Islet precursor cell (in vitro differentiated cells): ENCODE data around the gene RASSF6.
"Not testable (repeated sequence)": the region's sequence is repeated elsewhere in the genome, so short reads cannot be mapped to it uniquely, and the experiment has no call there.

Experiments
- DNase-seq: peaks from one replicate; pipeline ENCODE4 v3.0.0-alpha.2; 2018

Gene RASSF6, protein sequence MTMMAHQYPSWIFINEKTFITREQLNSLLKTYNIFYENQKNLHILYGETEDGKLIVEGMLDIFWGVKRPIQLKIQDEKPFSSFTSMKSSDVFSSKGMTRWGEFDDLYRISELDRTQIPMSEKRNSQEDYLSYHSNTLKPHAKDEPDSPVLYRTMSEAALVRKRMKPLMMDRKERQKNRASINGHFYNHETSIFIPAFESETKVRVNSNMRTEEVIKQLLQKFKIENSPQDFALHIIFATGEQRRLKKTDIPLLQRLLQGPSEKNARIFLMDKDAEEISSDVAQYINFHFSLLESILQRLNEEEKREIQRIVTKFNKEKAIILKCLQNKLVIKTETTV

DNA sequence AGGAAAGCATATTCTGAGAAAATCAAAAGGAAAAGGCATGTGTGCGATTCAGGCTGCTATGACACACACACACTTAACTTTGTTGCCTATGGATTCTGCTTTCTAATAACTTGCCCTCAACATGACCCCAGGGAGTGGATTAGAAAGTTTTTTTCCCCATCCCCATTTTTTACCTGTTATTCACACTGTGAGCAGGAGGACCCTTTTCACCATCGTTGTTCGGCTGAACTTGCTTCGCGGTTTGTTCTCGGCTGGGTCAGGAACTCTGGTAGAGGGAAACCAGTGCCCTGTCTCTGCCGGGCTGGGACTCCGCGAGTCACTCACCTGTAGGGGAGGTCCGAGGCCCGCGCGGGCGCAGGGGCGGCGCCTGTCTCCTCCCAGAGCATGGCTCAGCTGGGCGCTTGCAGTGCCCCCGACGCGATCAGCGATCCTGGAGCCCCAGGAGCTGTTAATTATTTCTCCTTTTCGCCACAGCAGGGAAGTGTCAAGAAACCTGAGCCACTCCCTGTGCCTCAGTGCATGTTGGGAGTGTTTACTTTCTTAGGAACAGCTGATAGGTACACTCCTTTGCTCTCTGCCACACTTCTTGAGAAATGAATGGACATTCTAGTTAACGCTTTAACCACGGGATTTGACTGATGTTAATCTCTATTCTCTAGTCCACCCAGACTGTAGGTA, at the start of gene RASSF6:
Gene RASSF6, minus strand, starts transcription at position 322 of the 678 bp plus-strand sequence. CDS start 8,641 bp downstream, outside the sequence.
- DNase-seq, result peak; percentile 89

DNA sequence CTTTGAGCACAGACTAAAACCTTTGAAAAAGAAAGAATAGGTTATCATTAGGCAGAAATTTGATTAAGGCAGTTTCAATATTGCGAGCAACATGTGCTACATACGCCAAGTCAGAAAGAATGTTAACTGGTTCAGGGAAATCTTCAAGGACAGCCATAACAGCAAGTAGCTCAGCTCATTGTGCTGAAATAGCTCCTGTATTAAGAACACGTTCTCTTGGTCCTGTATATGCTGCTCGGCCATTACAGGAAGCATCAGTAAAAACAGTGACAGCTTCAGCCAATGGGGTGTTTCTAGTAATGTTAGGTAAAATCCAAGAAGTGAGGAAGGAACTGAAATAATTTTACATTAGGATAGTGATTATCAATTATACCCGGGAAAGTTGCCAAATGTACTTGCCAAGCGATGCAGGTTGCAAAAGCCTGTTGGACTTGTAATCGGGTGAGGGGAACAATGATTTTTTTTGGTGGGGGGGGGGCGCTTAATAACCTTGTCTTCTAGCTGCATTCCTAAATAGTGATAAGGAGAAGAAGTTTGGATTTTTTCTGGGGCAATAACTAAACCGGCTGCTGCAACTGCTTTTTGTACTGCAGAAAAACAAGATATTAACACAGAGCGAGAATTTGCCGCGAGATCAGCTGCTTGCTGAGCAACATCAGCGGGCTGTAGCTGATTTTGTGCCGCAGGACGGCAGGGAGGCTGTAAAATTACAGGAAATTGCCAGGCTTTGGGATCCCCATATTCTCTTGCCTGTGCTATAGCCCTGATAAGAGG, 49.4 kb upstream of the RASSF6 start:
- no peak for DNase-seq

DNA sequence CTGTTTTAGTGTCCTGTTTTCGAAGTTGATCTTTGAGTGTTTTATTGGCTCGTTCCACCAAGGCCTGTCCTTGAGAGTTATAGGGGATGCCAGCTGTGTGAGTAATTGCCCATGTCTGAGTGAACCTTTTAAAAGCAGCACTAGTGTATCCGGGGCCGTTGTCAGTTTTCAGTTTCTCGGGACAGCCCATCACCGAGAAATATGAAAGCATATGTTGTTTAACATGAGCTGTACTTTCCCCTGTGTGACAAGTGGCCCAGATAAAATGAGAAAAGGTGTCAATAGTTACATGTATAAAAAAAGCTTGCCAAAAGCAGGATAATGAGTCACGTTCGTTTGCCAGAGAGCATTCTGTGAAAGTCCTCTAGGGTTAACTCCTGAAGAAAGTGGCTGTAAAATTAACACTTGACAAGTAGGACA, 48.6 kb upstream of the RASSF6 start:
- DNase-seq, result peak; percentile 70

DNA sequence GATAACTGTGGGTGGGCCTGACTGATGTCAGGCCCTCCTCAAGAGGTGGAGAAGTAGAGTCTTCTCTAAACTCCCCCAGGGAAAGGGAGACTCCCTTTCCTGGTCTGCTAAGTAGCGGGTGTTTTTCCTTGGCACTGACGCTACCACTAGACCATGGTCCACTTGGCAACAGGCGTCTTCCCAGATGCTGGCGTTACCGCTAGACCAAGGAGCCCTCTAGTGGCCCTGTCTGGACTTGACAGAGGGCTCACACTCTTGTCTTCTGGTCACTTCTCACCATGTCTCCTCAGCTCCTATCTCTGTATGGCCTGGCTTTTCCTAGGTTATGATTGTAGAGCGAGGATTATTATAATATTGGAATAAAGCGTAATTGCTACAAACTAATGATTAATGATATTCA, 45.7 kb upstream of the RASSF6 start:
- not testable (repeated sequence) for DNase-seq

DNA sequence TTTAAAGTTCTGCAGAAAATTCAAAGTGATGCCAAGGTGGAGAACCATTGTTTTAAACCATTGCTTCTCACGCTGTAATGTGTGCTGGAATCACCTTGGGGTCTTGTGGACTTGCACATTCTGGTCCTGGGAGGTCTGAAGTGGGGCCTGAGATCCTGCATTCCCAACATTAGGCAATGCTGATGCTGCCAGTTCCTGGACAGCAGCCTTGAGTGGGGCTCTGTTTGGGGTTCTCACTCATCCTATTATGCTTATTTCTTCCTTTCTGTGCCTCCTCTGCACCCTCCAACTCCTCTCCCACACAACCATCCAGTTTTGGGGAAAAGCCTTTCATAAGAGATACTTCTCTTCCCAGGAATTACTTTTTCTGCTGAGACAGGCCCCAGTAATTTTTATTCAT, 44.2 kb upstream of the RASSF6 start:
- no peak for DNase-seq

DNA sequence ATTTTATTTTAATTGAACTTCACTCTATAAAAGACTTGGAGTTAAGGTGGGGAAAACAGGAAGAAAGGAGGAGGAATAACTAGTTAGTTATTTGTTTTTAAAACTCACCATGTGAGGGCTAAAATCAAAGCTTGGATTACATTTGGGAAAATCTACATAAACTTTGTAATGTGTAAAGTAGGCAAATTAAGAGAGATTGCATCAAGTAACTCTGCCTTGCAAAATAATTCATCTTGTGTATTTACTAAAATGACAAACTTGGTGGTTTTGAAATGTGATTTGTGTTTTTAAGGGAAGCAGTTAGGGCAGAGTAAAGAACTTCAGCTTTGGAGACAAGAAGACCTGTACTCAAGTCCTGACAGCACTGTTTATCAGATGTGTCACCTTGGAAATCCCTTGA, 43.3 kb upstream of the RASSF6 start:
- DNase-seq, result no peak

DNA sequence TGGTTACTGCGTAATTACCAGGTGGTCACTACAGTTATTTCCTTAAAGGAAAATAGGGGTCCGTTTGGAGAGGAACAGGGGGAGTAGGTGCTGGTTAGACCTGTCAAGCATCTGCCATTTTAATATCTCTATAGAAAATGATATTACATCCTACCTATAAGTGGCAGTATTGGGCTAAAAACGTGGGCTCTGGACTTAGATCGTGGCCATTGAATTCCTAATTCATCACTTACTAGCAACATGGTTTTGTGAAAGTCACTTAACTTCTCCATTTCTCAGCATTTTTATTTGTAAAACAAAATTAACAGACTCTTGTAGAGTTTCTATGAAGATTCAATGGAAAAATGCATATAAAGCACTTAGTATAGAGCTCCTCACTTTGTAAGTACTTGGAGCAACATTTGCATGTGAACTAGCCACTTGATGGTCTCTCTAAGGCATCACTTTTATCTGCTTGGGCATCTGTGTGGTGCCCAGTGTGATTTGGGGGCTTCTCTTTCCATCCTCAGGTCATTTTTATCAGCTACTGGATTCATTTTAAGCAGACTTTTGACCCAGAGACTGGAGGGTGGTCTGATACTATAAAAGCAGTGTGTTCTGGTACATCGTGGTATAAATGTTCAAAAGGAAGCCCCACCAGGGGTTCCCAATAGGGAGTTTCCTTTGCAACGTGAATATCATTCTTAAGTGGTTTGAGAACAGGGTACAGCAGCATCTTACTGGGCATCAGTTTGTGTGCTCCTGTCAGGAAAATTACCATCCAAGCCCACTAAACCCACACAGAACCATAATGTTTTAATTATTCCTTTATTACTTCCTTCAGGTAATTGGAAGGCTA, 42.7 kb upstream of the RASSF6 start:
- no peak for DNase-seq

DNA sequence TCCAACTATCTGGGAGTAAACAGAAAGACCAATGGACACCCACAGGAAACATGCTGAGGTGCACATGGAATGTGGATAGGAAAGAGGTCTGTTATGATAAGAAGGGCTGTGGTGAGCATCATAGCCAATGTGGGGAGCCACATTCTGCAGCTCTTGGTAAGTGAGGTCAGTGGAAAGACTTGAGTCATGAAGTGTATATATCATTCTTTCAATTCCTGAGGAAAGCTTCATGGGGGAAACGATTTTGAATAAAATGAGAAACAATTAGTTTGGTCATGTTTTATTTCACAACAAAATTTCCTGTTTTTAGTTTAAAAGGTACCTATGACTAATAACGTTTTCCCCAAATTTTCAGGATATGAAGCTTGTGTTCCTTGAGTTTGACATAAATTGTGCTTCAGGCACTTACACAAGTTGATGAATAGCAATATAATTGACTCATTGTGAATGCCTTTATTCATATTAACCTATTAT, 41.4 kb upstream of the RASSF6 start:
- no peak for DNase-seq

DNA sequence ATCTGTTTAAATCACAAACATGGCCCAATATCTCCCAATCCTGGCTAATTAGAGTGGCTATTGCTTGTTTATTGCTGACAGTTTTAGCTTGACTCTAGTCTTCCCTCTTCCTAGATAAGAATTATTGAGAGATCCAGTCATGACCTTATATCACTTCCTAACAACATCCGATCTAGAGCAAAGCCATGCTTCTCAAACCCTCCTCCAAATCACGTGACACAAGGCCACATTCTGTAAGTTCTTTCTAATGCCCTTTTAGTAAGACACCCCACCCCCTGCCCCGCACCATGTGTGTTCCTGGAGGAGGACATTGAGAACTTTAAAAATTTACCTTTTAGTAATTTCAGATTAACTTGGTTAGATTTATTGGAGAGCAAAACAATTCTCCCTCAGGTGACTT, 40.6 kb upstream of the RASSF6 start:
- no peak for DNase-seq

DNA sequence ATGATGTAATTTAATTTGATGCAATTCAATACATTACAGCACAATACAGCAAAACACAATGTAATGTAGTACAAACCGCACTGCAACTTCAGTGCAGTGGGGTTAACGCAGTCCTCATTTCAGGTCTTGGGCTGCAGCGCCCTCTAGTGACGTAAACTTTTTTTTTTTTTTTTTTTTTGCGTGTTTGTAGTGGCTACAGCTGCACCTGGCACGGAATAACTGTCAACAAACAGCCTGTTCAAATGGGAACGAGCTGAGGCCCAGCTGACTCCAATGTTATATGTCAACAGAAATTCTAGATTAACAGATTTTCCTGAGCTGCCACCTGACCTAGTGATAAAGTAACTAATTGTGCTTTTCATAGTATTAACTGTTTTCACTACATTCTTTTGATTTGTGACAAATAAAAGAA, 33.5 kb upstream of the RASSF6 start:
- DNase-seq, result no peak

DNA sequence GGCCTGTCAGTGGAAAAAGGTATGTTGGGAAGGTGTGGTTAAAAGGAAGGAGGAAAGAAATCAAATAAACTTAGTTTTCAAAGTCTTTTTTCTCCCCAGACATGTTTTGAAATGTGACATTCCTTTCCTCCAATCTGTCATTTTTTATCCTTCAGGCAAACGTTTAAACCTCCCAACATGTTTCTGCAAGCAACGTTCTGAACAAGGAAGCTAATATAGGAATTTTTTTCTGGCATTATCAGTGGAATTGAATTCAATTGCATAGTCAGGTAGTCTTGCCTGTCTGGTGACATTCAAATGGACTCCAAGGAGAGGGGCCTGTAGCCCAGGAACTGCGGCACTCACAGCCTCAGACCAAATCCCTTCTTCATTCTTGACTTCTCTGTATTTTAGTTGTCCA, 30.0 kb upstream of the RASSF6 start:
- DNase-seq, result no peak

DNA sequence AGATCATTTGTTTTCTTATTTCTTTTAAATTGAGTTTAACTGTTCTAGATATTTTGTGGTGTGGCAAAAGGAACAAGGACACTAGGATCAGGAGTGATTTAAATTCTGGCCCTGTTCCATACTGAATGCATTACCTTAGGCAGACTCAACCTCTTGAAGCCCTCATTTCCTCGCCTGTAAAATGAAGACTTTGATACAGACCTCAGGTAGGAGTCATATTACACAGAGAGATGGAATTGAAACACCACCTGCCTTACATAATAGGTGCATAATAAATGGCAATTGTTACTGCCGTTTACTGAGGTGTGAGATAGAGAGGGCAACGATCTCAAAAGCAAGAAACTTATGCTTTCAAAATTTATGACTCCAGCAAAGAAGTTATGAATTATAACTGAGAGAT, 28.2 kb upstream of the RASSF6 start:
- no peak for DNase-seq

DNA sequence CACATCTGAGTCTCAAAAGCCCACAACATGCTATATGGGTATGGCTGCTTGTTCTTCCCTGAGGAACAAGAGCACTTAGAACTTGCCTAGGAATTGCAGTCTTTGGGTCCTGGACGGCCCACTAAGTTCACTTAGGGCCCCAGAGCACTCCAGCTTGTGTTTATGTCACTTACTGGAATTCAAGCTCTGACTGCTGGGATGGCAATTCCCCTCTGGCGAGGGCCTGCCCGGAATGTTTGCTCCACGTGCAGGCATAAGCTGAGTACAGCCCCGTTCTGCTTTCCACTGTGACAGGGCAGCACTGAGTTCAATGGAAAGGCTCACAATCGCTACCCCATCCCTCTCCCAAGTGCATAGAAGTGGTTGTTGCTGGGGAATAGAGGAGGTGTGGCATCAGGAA, 25.9 kb upstream of the RASSF6 start:
- peak; percentile 87 for DNase-seq

DNA sequence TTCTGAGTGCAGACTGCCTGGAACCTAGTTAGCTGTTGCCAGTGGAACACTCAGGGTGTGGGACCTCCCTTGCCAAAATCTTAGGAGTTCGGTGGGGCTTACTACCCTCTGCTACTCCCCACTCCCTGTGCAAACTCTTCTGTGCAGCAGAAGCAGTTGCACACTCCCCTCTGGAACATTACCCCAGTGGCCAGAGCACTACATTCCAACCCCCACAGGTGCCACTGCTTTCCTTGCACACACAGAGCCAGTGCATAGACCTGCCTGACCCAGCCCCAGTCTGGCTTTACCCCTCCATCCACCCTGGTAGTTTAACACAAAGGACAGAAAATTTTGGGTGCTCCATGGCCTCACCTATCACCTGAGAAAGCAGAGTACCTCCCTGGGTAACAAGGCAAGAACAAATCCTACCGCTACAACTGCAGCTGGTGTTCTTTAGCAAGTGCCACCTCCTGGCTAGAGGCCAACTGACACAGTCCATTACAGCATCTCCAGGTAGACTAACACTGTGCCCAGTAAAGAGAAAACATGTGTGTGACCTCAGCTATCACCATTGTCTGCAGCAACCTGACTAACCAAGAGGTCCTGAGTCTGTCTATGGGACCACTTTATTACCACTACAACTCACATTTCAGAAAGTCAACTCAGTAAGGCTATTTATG, 11.5 kb upstream of the RASSF6 start:
- no peak for DNase-seq

DNA sequence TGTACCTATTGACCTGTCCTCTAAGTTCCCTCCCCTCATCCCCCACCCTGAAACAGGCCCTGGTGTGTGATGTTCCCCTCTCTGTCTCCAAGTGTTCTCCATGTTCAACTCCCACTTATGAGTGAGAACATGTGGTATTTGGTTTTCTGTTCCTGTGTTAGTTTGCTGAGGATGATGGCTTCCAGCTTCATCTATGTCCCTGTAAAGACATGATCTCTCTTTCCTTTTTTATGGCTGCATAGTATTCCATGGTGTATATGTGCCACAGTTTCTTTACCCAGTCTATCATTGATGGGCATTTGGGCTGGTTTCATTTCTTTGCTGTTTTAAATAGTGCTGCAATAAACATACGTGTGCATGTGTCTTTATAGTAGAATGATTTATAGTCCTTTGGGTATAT, 8.6 kb upstream of the RASSF6 start:
- not testable (repeated sequence) for DNase-seq

DNA sequence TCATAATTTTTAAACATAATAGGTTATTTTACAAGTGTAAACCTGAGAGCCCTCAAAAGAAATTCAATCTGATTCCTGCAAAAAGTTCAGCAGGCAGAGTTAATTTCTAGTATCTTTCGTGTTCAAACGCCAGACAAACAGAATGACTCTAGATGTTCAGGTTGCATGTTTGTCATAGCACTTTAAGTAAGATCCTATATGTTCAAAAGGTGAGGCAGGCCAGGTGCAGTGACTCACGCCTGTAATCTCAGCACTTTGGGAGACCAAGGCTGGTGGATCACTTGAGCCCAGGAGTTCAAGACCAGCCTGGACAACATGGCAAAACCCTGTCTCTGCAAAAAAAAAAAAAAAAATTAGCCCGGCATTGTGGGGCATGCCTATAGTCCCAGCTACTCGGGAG, 1.1 kb upstream of the RASSF6 start:
- no peak for DNase-seq

DNA sequence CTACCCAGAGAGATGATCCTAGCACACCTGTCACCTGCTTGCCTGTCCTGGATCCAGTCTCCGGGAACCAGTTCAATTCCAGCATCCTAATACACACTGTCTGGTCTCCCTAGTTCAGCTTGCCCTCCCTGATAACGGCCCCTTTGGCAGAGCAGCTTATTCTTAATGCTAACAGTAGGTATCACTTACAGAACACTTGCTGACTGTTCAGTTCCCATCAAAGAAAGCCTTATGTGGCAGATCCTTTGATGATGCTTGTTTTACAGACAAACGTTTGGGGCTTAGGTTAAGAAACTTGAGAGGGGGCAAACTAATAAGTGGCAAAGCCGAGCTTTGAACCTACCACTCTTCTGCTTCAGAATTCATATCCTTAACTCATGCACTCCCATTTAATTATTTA, 890 bp downstream of the RASSF6 start:
- DNase-seq, result no peak

DNA sequence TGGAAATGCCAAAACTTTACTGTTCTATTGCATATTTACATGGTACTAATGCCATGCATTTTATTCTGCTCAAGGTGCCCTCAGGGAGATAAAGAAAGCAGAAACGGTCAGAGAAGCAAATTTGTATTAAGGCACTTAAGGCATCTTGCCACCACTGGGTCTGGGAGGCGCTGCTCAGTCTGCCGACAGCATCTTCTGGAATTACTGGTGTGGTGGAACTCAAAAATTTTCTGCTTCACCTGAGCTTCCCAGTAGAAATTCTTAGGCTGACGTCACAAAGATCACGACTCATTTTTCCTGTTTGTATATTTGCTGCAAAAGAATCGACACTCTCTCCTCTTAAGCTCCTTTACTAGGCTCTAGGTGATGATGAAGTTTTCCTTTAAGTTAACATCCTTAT, 3.0 kb downstream of the RASSF6 start:
- no peak for DNase-seq

DNA sequence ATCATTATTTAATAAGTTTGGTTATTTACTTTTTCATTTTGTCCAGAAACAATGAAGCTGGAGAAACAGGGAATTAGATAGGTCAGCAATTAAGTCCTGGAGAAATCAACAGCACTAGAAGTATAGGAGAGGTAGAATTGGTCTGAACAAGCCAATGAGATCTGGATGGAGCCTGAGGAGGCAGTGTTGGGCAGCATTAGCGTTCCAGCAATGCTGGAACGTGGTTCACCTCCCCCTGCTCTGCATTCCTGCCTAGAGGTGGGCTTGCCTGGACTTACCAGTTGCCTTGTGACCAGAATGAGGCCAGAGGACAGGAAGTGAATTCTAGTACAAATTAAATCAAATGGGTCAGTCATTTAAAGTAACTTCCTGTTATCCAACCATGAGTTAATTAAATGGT, 4.6 kb downstream of the RASSF6 start:
- DNase-seq, result peak; percentile 88

DNA sequence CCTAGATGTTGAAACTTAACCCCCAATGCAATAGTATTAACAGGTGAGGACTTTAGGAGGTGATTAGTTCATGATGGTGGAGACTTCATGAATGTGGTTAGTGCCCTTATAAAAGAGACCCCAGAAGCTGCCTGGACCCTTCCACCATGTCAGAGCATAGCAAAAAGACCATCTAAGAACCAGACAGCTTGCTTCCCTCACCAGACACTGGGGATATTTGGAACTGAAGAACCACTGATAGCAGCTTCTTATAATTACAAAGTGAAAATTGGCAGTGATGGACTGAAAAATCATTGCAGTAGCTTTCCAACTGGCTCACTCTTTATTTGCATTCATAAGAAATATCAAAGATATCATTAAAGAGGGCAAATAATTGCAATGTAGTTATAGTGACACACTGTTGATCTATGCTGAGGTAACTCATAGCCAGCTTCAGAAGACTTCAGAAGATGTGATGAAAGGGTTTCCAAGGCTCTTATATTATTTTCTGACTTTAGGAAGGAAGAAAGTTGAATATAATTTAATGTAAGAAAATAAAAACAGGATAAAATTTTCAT, 5.8 kb downstream of the RASSF6 start:
- no peak for DNase-seq

DNA sequence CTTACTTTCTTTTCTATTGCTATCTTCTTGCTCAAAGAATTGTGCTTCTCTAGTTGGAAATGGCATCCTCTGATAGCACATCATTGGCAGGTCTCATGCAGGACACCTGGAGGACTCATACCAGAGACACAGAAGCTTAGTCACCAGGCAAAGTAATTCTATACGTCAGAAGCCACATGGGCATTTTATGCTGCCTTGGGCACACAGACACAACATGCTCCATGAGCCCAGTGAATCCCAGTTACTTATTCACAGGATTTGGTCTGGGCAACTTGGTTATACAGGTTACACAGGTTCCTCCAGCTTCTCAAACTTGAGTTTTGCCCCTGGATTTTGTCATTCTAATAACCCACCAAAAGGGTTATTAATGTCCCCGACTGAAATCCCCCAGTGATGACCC, 7.1 kb downstream of the RASSF6 start:
- DNase-seq, result no peak

DNA sequence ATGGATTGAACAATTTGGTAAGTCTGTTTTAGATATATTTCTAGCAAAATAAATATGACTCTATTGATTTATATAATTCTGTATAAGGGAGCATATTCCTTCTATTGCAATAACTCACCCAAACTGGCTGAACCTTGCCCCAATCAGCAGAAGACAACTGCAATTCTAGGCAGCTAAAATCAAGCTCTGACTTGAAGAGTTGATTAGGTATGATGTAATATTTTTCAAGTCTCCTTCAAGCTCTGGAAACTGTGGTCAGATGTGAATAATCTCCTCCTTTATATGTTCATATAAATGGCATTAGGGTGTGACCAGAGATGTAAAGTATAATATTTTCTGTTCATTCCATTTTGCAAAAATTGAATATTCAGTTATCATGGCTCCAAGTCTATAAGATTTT, 8.2 kb downstream of the RASSF6 start:
- DNase-seq, result no peak
